ENCODE results near the gene IL17B. TPM values are rescaled to one million over a fixed set of nuclear protein-coding genes. Genes with fewer than 3 reads are reported as not detected.

The IL17B gene
- total and polyA plus RNA-seq, 2 of the 13 experiments (the other 11 are each of a cell fraction or from before 2014, with no cell fraction given) = 0.29 to 2.6 TPM

GRCh38 chr5:149389552-149390495 is 10.7 kb upstream of the IL17B start (continued):
- no peak for TF ChIP-seq RBAK (CRISPR knock-in tag; IDR thresholded peaks at IDR 0.05)
- TF ChIP-seq SOX6 (IDR thresholded peaks at IDR 0.05) = no peak
- no peak for TF ChIP-seq SOX6 (CRISPR knock-in tag; IDR thresholded peaks at IDR 0.05)

GRCh38 chr5:149388498-149389190 is 9.6 kb upstream of the IL17B start:
- Histone ChIP-seq H3K4me2 (ENCODE audit: low read depth, low read length) (no peak overlapping the region), H3K27me3 (ENCODE audit: control insufficient read depth in 1 of 2, insufficient read depth in 2 of 2, low read length in 2 of 2) (peaks cover 2 to 5% of the 10 kb centered on the region in 2 experiments; a peak in 2 of 5 replicates), H2AFZ (ENCODE audit: low read length) (no peak overlapping the region), H3K4me1 (ENCODE audit: insufficient read depth, low read length) (peaks cover 31% of the 10 kb centered on the region), H3K79me2 (ENCODE audit: insufficient read depth, low read length) (no peaks in the 10 kb centered on the region), H3K27ac (ENCODE audit: extremely low read length, insufficient read depth, low read length) (no peak overlapping the region), H3K9me3 (ENCODE audit: low read length) (no peaks in the 10 kb centered on the region), H3K36me3 (replicated peaks in 1 of 2; ENCODE audit: control insufficient read depth in 1 of 2, insufficient read depth in 2 of 2, low read length in 2 of 2) (no peaks in the 10 kb centered on the region), H4K20me1 (ENCODE audit: insufficient read depth, low read length) (no peaks in the 10 kb centered on the region), H3K9ac (ENCODE audit: insufficient read depth, low read depth, low read length) (no peak overlapping the region), H3K4me3 (replicated peaks in 1 of 3; ENCODE audit: insufficient read depth in 1 of 3, low read depth in 2 of 3, low read length in 3 of 3) (no peak overlapping the region)
- ChIA-PET CTCF (ENCODE audit: low intra/inter-chr PET ratio, low total read pairs) (no interaction called here), POLR2A (no interaction called here)
- TF ChIP-seq, protein P1, sequence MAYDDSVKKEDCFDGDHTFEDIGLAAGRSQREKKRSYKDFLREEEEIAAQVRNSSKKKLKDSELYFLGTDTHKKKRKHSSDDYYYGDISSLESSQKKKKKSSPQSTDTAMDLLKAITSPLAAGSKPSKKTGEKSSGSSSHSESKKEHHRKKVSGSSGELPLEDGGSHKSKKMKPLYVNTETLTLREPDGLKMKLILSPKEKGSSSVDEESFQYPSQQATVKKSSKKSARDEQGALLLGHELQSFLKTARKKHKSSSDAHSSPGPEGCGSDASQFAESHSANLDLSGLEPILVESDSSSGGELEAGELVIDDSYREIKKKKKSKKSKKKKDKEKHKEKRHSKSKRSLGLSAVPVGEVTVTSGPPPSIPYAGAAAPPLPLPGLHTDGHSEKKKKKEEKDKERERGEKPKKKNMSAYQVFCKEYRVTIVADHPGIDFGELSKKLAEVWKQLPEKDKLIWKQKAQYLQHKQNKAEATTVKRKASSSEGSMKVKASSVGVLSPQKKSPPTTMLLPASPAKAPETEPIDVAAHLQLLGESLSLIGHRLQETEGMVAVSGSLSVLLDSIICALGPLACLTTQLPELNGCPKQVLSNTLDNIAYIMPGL (CRISPR knock-in tag; IDR thresholded peaks at IDR 0.05; ENCODE audit: borderline replicate concordance in 1 of 2, low read depth in 1 of 2) = no peak
- TF ChIP-seq ZNF12 (CRISPR knock-in tag; IDR thresholded peaks at IDR 0.05) = peak; percentile 98
- FAIRE-seq (no peak), ATAC-seq (no peak), DNase-seq (ENCODE audit: low spot score) (no peak)
- 60% methylated on average over 7 of the region's 7 CpGs for whole genome bisulfite sequencing (ENCODE audit: low lambda C conversion rate)
- intact Hi-C loops (cut with micrococcal nuclease; ENCODE audit: unreplicated experiment) = no loop called here
- in situ Hi-C loops (cut with HindIII; ENCODE audit: extremely low pct_ligation_motif_present, low pct_unique_long_range_greater_than_20kb) = loop anchor here (10.0 kb wide), 1 partner anchor 46 kb away; no protein-coding TSS in a partner anchor
- no TSS peak for BruUV-seq (replicated peaks)
